ENCODE data around the gene KRTAP10-3. TPM values are rescaled to one million over a fixed set of nuclear protein-coding genes. Genes with fewer than 3 reads are reported as not detected.

Gene KRTAP10-3
- total and polyA plus RNA-seq, 2 of the 13 experiments (the other 11 are each of a cell fraction or from before 2014, with no cell fraction given) = not detected

GRCh38 chr21:44508426-44508710 is 50.2 kb downstream of the KRTAP10-3 start:
- no peak overlapping the region for H3K9ac ChIP-seq (ENCODE audit: insufficient read depth, low read depth, low read length)
- DNase-seq (ENCODE audit: low spot score) = no peak
- CTCF ChIA-PET (ENCODE audit: low intra/inter-chr PET ratio, low total read pairs) = no interaction called here
- 98% methylated on average over 8 of the region's 9 CpGs for WGBS (ENCODE audit: low lambda C conversion rate)
- H3K79me2 ChIP-seq (ENCODE audit: insufficient read depth, low read length) = peaks cover 25% of the 10 kb centered on the region
- no peak overlapping the region; a peak in 1 of 6 replicates for H3K4me3 ChIP-seq (replicated peaks in 1 of 3; ENCODE audit: insufficient read depth in 1 of 3, low read depth in 2 of 3, low read length in 3 of 3)
- peak overlapping the region; percentile 98 for H3K4me2 ChIP-seq (ENCODE audit: low read depth, low read length)
- no peak overlapping the region for H3K27ac ChIP-seq (ENCODE audit: extremely low read length, insufficient read depth, low read length)
- no peak for ATAC-seq
- H4K20me1 ChIP-seq (ENCODE audit: insufficient read depth, low read length) = no peaks in the 10 kb centered on the region
- no peaks in the 10 kb centered on the region for H3K9me3 ChIP-seq (ENCODE audit: low read length)
- in situ Hi-C loops (cut with HindIII; ENCODE audit: extremely low pct_ligation_motif_present, low pct_unique_long_range_greater_than_20kb) (loop anchor here (5.0 kb wide), 1 partner anchor 229 kb away; no protein-coding TSS in a partner anchor), intact Hi-C loops (cut with micrococcal nuclease; ENCODE audit: unreplicated experiment) (no loop called here)
- H3K36me3 ChIP-seq (replicated peaks in 1 of 2; ENCODE audit: control insufficient read depth in 1 of 2, insufficient read depth in 2 of 2, low read length in 2 of 2) = peaks cover 14 to 19% of the 10 kb centered on the region in 2 experiments
- peaks cover 61% of the 10 kb centered on the region for H3K4me1 ChIP-seq (ENCODE audit: insufficient read depth, low read length)
- H2AFZ ChIP-seq (ENCODE audit: low read length) = no peak overlapping the region
- no peaks in the 10 kb centered on the region; a peak in 1 of 5 replicates for H3K27me3 ChIP-seq (ENCODE audit: control insufficient read depth in 1 of 2, insufficient read depth in 2 of 2, low read length in 2 of 2)
- no peak for FAIRE-seq
- POLR2A ChIA-PET = no interaction called here
- BruUV-seq (replicated peaks) = no TSS peak
- TF ChIP-seq ZNF530 (CRISPR knock-in tag; IDR thresholded peaks at IDR 0.05; ENCODE audit: low read depth) = no peak
- TF ChIP-seq PCBP1 (IDR thresholded peaks at IDR 0.05; ENCODE audit: borderline replicate concordance, low read depth, low read length) = no peak
- no peak for TF ChIP-seq ZBTB4 (CRISPR knock-in tag; IDR thresholded peaks at IDR 0.05; ENCODE audit: borderline replicate concordance)
- TF ChIP-seq BRD4 (CRISPR knock-in tag; IDR thresholded peaks at IDR 0.05) = no peak
- TF ChIP-seq SRSF1 (optimal IDR thresholded peaks at IDR 0.05; ENCODE audit: low read depth, low read length) = no peak
- no peak for TF ChIP-seq PREB (CRISPR knock-in tag; IDR thresholded peaks at IDR 0.05)
- TF ChIP-seq MYPOP (CRISPR knock-in tag; IDR thresholded peaks at IDR 0.05) = no peak
- no peak for TF ChIP-seq ZNF639 (CRISPR knock-in tag; conservative IDR thresholded peaks at IDR 0.05)
- no peak for TF ChIP-seq ZNF142 (CRISPR knock-in tag; IDR thresholded peaks at IDR 0.05)
- no peak for TF ChIP-seq CCAR2 (optimal IDR thresholded peaks at IDR 0.05; ENCODE audit: low read depth, low read length)
